CD4-positive, alpha-beta T cell (primary cell): ENCODE data around the gene ELL3. TPM values are rescaled to one million over a fixed set of nuclear protein-coding genes. Genes with fewer than 3 reads are reported as not detected.

Source experiments
- ATAC-seq: fragments of 200-7000 bp; cut with Tn5 transposase; one replicate; pipeline ENCODE4 v1.10.0; 2022; ENCODE audit warnings: mild to moderate bottlenecking; ENCODE audit not compliant: poor library complexity
- CTCF ChIA-PET: fragments of 350-600 bp; sonication (Branson Sonifier 250); formaldehyde crosslinking; loops from one replicate; lab custom pipeline; 2021; ENCODE audit warnings: antibody characterized with exemption, inconsistent platforms; lab: Charles Lee
- POLR2A ChIA-PET: fragments of 350-600 bp; sonication (Branson Sonifier 250); formaldehyde crosslinking; loops from one replicate; lab custom pipeline; 2021; ENCODE audit warnings: antibody characterized with exemption, inconsistent platforms; lab: Charles Lee
- DNase-seq, 14 experiments: peaks; one replicate each; pipeline ENCODE4 v3.0.0-alpha.2; 2013 to 2020; ENCODE audit warnings: mixed read lengths in 2 of 14
- H3K27ac ChIP-seq, 2 donors: one replicate each; pipeline versions ENCODE4 v1.5.1 to v1.7.0; 2013; ENCODE audit warnings: low read length in 2 of 2, low read depth in 1 of 2, mild to moderate bottlenecking in 1 of 2
- H3K27me3 ChIP-seq, 2 experiments: 1 replicate in 1 of 2; 2 replicates in 1 of 2; pipeline versions ENCODE4 v1.6.1 to v1.7.0; 2013; ENCODE audit warnings: low read length in 2 of 2, control low read depth in 1 of 2, mild to moderate bottlenecking in 1 of 2, moderate library complexity in 1 of 2; ENCODE audit not compliant: insufficient read depth in 2 of 2, control insufficient read depth in 1 of 2
- H3K36me3 ChIP-seq: one replicate; pipeline ENCODE4 v1.6.1; 2013; ENCODE audit warnings: low read length, control low read depth; ENCODE audit not compliant: insufficient read depth
- H3K4me1 ChIP-seq: one replicate; pipeline ENCODE4 v1.6.1; 2013; ENCODE audit warnings: low read length, control low read depth; ENCODE audit not compliant: insufficient read depth
- H3K4me3 ChIP-seq: one replicate; pipeline ENCODE4 v1.5.1; 2013; ENCODE audit warnings: mild to moderate bottlenecking, low read length, moderate library complexity
- H3K9me3 ChIP-seq, 2 experiments: 1 replicate in 1 of 2; 2 replicates in 1 of 2; pipeline versions ENCODE4 v1.6.1 to v1.7.0; 2013; ENCODE audit warnings: low read length in 2 of 2, mild to moderate bottlenecking in 2 of 2, control low read depth in 1 of 2, moderate library complexity in 1 of 2; ENCODE audit not compliant: control insufficient read depth in 1 of 2, insufficient read depth in 1 of 2
- H3K27ac Mint-ChIP-seq: one replicate; pipeline ENCODE4 v1.8.0; 2020; ENCODE audit warnings: mixed read lengths
- H3K27me3 Mint-ChIP-seq: one replicate; pipeline ENCODE4 v1.8.0; 2021; ENCODE audit warnings: mixed read lengths
- H3K36me3 Mint-ChIP-seq: one replicate; pipeline ENCODE4 v1.8.0; 2021; ENCODE audit warnings: low read depth, mixed read lengths
- H3K4me1 Mint-ChIP-seq: one replicate; pipeline ENCODE4 v1.8.0; 2021; ENCODE audit warnings: low read depth, mixed read lengths
- H3K4me3 Mint-ChIP-seq: one replicate; pipeline ENCODE4 v1.8.0; 2020; ENCODE audit warnings: mild to moderate bottlenecking, mixed read lengths
- H3K9me3 Mint-ChIP-seq: one replicate; pipeline ENCODE4 v1.8.0; 2020; ENCODE audit warnings: mixed read lengths
- intact Hi-C, 2 experiments: fragments of 100-400 bp; cut with DNase I in 1 of 2; cut with micrococcal nuclease in 1 of 2; formaldehyde crosslinking; loops; one replicate each; pipeline versions ENCODE4 v1.15.1 to v1.9.0; 2023 to 2025; cut with DNase I, micrococcal nuclease
- total RNA-seq, 174 experiments: library from RNA in 2 of 174; stranded (reverse) in 2 of 174; gene quantifications; one replicate each; pipeline ENCODE4 v1.2.3 and lab custom pipeline; 2021 to 2026
- TF ChIP-seq, protein P1 (sequence below): fragments of 200-600 bp; IDR thresholded peaks from one replicate; pipeline ENCODE4 v1.8.0; 2022; ENCODE audit warnings: antibody characterized with exemption, mild to moderate bottlenecking

The ELL3 gene
- total RNA-seq, 2 experiments from 2014 or later, result 1.1 to 2.3 TPM

DNA sequence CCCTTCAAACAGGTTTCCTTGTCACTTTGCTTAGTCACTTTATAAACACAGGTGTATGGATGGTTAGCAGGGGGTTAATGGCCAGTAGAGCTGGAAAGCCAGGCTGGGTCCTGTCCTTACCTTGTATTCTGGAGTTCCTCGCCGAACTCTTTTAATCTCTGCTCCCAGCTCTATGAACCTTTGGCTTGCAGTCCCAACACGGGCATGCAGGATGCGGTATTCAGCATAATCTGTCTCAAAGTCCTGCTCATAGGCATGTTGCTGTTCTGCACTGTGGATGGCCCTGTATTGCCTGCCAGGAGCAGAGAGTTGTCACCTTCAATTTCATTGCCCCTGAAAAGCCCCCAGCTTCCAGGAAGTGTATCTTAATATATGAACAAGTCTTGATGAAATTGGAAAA lies 2.7 kb downstream of the ELL3 start:
- intact Hi-C loops, result loop anchor here in 1 of 2 experiments (2.0 kb wide), 1 partner anchor 23 kb away; no protein-coding TSS in a partner anchor
- no peaks in the 10 kb centered on the region for H3K27me3 ChIP-seq
- peaks cover 40% of the 10 kb centered on the region for H3K36me3 ChIP-seq
- peaks cover 56% of the 10 kb centered on the region for H3K36me3 Mint-ChIP-seq
- POLR2A ChIA-PET, result no interaction called here
- no peak for DNase-seq
- peaks cover 25% of the 10 kb centered on the region for H3K4me1 ChIP-seq
- no peaks in the 10 kb centered on the region for H3K9me3 ChIP-seq
- H3K27me3 Mint-ChIP-seq, result no peaks in the 10 kb centered on the region
- no peak for ATAC-seq
- no peak overlapping the region for H3K27ac ChIP-seq
- CTCF ChIA-PET, result no interaction called here
- H3K27ac Mint-ChIP-seq, result peak overlapping the region; percentile 69
- H3K4me1 Mint-ChIP-seq, result peaks cover 21% of the 10 kb centered on the region
- H3K9me3 Mint-ChIP-seq, result no peaks in the 10 kb centered on the region
- H3K4me3 Mint-ChIP-seq, result peak overlapping the region; percentile 13
- no peak overlapping the region for H3K4me3 ChIP-seq
- TF ChIP-seq, protein P1, sequence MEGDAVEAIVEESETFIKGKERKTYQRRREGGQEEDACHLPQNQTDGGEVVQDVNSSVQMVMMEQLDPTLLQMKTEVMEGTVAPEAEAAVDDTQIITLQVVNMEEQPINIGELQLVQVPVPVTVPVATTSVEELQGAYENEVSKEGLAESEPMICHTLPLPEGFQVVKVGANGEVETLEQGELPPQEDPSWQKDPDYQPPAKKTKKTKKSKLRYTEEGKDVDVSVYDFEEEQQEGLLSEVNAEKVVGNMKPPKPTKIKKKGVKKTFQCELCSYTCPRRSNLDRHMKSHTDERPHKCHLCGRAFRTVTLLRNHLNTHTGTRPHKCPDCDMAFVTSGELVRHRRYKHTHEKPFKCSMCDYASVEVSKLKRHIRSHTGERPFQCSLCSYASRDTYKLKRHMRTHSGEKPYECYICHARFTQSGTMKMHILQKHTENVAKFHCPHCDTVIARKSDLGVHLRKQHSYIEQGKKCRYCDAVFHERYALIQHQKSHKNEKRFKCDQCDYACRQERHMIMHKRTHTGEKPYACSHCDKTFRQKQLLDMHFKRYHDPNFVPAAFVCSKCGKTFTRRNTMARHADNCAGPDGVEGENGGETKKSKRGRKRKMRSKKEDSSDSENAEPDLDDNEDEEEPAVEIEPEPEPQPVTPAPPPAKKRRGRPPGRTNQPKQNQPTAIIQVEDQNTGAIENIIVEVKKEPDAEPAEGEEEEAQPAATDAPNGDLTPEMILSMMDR, result no peak

DNA sequence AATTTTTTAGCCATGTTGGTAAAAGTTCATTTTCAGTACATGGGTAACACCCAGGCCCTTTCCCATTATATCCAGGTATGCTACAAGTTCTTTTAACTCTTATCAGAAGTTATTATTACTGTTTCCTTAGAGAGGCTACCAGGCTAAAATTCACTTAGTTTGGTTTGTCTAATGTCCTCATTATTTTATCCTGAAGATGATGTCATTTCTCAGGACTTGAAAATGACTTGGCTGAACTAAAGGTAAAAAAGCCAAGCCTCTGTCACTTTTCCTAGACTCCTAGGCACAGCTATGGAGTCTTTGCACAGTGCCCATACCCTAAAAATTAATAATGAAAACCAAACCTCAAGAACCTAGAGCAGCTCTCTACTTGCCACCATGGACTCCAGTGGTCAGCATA lies 4.1 kb downstream of the ELL3 start:
- ChIA-PET POLR2A (no interaction called here), CTCF (interaction anchor here (0.7 kb wide), 1 partner anchor 22 kb away, joined by 3 read pairs; no protein-coding TSS in a partner anchor)

GRCh38 chr15:43771816-43772215 lies 5.0 kb downstream of the ELL3 start:
- POLR2A ChIA-PET, result interaction anchor here (0.9 kb wide), 1 partner anchor 29 kb away, joined by 3 read pairs; the partner anchor contains the start of gene HYPK
- TF ChIP-seq, protein P1, result no peak

More for the DNA sequence above, 4.1 kb downstream of the ELL3 start:
- H3K4me1 ChIP-seq, result peaks cover 18% of the 10 kb centered on the region
- H3K9me3 ChIP-seq, result no peaks in the 10 kb centered on the region
- H3K27ac ChIP-seq, result no peak overlapping the region
- no peak for ATAC-seq
- no peaks in the 10 kb centered on the region for H3K27me3 ChIP-seq
- no peak overlapping the region for H3K4me3 ChIP-seq
- no peak overlapping the region for H3K27ac Mint-ChIP-seq
- TF ChIP-seq, protein P1, result no peak
- H3K9me3 Mint-ChIP-seq, result no peaks in the 10 kb centered on the region
- no peaks in the 10 kb centered on the region for H3K27me3 Mint-ChIP-seq
- no peak for DNase-seq
- H3K4me3 Mint-ChIP-seq, result no peak overlapping the region
- H3K36me3 ChIP-seq, result peaks cover 55% of the 10 kb centered on the region
- H3K4me1 Mint-ChIP-seq, result peaks cover 18% of the 10 kb centered on the region
- H3K36me3 Mint-ChIP-seq, result peaks cover 70% of the 10 kb centered on the region
- intact Hi-C loops, result no loop called here

More at GRCh38 chr15:43771816-43772215, 5.0 kb downstream of the ELL3 start:
- no peak for DNase-seq
- no peaks in the 10 kb centered on the region for H3K9me3 ChIP-seq
- no peak for ATAC-seq
- H3K4me3 Mint-ChIP-seq, result no peak overlapping the region
- H3K4me1 ChIP-seq, result peaks cover 13% of the 10 kb centered on the region
- H3K27ac ChIP-seq, result no peak overlapping the region
- CTCF ChIA-PET, result interaction anchor here (0.6 kb wide), 2 partner anchors 27 to 352 kb away, joined by 3 read pairs; no protein-coding TSS in a partner anchor
- H3K27ac Mint-ChIP-seq, result no peak overlapping the region
- no peaks in the 10 kb centered on the region for H3K27me3 ChIP-seq
- H3K36me3 Mint-ChIP-seq, result peaks cover 78% of the 10 kb centered on the region
- H3K27me3 Mint-ChIP-seq, result no peaks in the 10 kb centered on the region
- H3K36me3 ChIP-seq, result peaks cover 63% of the 10 kb centered on the region
- intact Hi-C loops, result no loop called here
- no peaks in the 10 kb centered on the region for H3K9me3 Mint-ChIP-seq
- H3K4me3 ChIP-seq, result no peak overlapping the region
- peaks cover 10% of the 10 kb centered on the region for H3K4me1 Mint-ChIP-seq
